GM19351 (cell line): ENCODE data around the gene SH3D19.

ENCODE experiments used
- ATAC-seq: cut with Tn5 transposase; IDR thresholded peaks from one replicate; pipeline ENCODE4 v1.9.1; 2021; ENCODE audit warnings: mild to moderate bottlenecking, moderate library complexity; ENCODE audit not compliant: unreplicated experiment

The SH3D19 gene

GRCh38 chr4:151202851-151203455 is 122.5 kb downstream of the SH3D19 start:
- no peak for ATAC-seq

- no peak for ATAC-seq
Observed at GRCh38 chr4:151202381-151202780, 123.0 kb downstream of the SH3D19 start.

- no peak for ATAC-seq
Observed at GRCh38 chr4:151199319-151200190, 125.8 kb downstream of the SH3D19 start.

GRCh38 chr4:151198748-151199147 is 126.7 kb downstream of the SH3D19 start:
- ATAC-seq, result no peak

- ATAC-seq, result no peak
Observed at GRCh38 chr4:151197247-151197646, 128.2 kb downstream of the SH3D19 start.

- ATAC-seq, result no peak
Observed at GRCh38 chr4:151195801-151196200, 129.6 kb downstream of the SH3D19 start.

GRCh38 chr4:151193414-151193813 is 132.0 kb downstream of the SH3D19 start:
- ATAC-seq, result no peak

- ATAC-seq, result no peak
Observed at GRCh38 chr4:151192556-151193235, 132.7 kb downstream of the SH3D19 start.

GRCh38 chr4:151184523-151185458 is 140.6 kb downstream of the SH3D19 start:
- no peak for ATAC-seq

GRCh38 chr4:151182455-151182996 is 142.9 kb downstream of the SH3D19 start:
- ATAC-seq, result no peak

GRCh38 chr4:151176685-151177084 is 148.7 kb downstream of the SH3D19 start:
- no peak for ATAC-seq

GRCh38 chr4:151175754-151176631 is 149.4 kb downstream of the SH3D19 start:
- ATAC-seq, result no peak

- ATAC-seq, result no peak
Observed at GRCh38 chr4:151175233-151175632, 150.2 kb downstream of the SH3D19 start.

- ATAC-seq, result no peak
Observed at GRCh38 chr4:151174784-151175183, 150.6 kb downstream of the SH3D19 start.

GRCh38 chr4:151173871-151174270 is 151.5 kb downstream of the SH3D19 start:
- ATAC-seq, result no peak

GRCh38 chr4:151169900-151170299 is 155.5 kb downstream of the SH3D19 start:
- no peak for ATAC-seq

- ATAC-seq, result no peak
Observed at GRCh38 chr4:151169223-151169622, 156.2 kb downstream of the SH3D19 start.

GRCh38 chr4:151167561-151167960 is 157.8 kb downstream of the SH3D19 start:
- no peak for ATAC-seq

- ATAC-seq, result no peak
Observed at GRCh38 chr4:151166636-151167035, 158.8 kb downstream of the SH3D19 start.
